GM13976 (cell line): ENCODE measurements around the gene NECTIN2.

Experiments
- DNase-seq: peaks from one replicate; pipeline ENCODE4 v3.0.0; 2012; ENCODE audit warnings: low spot score
- in situ Hi-C: fragments of 300-500 bp; cut with MboI; formaldehyde crosslinking; loops from one replicate; pipeline ENCODE4 v1.12.0; 2022; ENCODE audit warnings: low sequenced_read_pairs, mixed read lengths, inconsistent platforms; ENCODE audit not compliant: unreplicated experiment
- TF ChIP-seq, protein P1 (sequence below): IDR thresholded peaks from 2 replicates; pipeline ENCODE4 v1.5.1; 2012; ENCODE audit warnings: borderline replicate concordance, mild to moderate bottlenecking; ENCODE audit not compliant: insufficient read depth; ENCODE audit errors: extremely low read depth, missing control alignments, control extremely low read depth

The NECTIN2 gene

GRCh38 chr19:44900328-44901244, 54.5 kb downstream of the NECTIN2 start:
- in situ Hi-C loops = no loop called here
- DNase-seq = no peak
- TF ChIP-seq, protein P1, sequence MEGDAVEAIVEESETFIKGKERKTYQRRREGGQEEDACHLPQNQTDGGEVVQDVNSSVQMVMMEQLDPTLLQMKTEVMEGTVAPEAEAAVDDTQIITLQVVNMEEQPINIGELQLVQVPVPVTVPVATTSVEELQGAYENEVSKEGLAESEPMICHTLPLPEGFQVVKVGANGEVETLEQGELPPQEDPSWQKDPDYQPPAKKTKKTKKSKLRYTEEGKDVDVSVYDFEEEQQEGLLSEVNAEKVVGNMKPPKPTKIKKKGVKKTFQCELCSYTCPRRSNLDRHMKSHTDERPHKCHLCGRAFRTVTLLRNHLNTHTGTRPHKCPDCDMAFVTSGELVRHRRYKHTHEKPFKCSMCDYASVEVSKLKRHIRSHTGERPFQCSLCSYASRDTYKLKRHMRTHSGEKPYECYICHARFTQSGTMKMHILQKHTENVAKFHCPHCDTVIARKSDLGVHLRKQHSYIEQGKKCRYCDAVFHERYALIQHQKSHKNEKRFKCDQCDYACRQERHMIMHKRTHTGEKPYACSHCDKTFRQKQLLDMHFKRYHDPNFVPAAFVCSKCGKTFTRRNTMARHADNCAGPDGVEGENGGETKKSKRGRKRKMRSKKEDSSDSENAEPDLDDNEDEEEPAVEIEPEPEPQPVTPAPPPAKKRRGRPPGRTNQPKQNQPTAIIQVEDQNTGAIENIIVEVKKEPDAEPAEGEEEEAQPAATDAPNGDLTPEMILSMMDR = no peak

- TF ChIP-seq, protein P1 = no peak
- in situ Hi-C loops = no loop called here
- no peak for DNase-seq
These were observed 57.1 kb downstream of the NECTIN2 start for GRCh38 chr19:44903216-44903601.

DNA sequence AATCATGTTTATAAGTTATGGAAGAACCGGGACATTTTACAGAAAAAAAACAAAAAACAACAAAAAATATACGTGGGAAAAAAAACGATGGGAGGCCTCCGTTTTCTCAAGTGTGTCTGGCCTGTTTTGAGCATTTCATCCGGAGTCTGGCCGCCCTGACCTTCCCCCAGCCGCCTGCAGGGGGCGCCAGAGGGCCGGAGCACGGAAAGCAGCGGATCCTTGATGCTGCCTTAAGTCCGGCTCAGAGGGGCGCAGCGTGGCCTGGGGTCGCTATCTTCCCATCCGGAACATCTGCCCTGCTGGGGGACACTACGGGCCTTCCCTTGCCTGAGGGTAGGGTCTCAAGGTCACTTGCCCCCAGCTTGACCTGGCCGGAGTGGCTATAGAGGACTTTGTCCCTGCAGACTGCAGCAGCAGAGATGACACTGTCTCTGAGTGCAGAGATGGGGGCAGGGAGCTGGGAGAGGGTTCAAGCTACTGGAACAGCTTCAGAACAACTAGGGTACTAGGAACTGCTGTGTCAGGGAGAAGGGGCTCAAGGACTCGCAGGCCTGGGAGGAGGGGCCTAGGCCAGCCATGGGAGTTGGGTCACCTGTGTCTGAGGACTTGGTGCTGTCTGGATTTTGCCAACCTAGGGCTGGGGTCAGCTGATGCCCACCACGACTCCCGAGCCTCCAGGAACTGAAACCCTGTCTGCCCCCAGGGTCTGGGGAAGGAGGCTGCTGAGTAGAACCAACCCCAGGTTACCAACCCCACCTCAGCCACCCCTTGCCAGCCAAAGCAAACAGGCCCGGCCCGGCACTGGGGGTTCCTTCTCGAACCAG, 57.7 kb downstream of the NECTIN2 start:
- peak; percentile 89 for DNase-seq
- in situ Hi-C loops = no loop called here
- TF ChIP-seq, protein P1 = peak; percentile 97

DNA sequence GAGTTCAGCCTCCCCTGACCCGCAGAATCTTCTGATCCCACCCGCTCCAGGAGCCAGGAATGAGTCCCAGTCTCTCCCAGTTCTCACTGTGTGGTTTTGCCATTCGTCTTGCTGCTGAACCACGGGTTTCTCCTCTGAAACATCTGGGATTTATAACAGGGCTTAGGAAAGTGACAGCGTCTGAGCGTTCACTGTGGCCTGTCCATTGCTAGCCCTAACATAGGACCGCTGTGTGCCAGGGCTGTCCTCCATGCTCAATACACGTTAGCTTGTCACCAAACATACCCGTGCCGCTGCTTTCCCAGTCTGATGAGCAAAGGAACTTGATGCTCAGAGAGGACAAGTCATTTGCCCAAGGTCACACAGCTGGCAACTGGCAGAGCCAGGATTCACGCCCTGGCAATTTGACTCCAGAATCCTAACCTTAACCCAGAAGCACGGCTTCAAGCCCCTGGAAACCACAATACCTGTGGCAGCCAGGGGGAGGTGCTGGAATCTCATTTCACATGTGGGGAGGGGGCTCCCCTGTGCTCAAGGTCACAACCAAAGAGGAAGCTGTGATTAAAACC, 58.4 kb downstream of the NECTIN2 start:
- DNase-seq = no peak
- in situ Hi-C loops = no loop called here

GRCh38 chr19:44905437-44906160, 59.5 kb downstream of the NECTIN2 start, which contains the start of gene APOE:
APOE (plus strand) TSS chr19:44905796; CDS start chr19:44906625, 829 bp downstream.
- no peak for DNase-seq
- TF ChIP-seq, protein P1 = no peak
- in situ Hi-C loops = no loop called here

More for the DNA sequence above, 58.4 kb downstream of the NECTIN2 start:
- TF ChIP-seq, protein P1 = no peak
